Stimulated activated CD8-positive, alpha-beta memory T cell treated with anti-CD3 and anti-CD28 coated beads, Interleukin-4, amount 100 ng/mL, for 24 hours (primary cell): Measurements from ENCODE around the gene ADAMTSL4.
"Not testable (repeated sequence)": the region's sequence is repeated elsewhere in the genome, so short reads cannot be mapped to it uniquely, and the experiment has no call there.

Experiments
- DNase-seq: peaks from one replicate; pipeline ENCODE4 v3.0.0-alpha.2; 2020; ENCODE audit warnings: low read depth

The ADAMTSL4 gene

GRCh38 chr1:150555971-150556865 lies 7.0 kb downstream of the ADAMTSL4 start:
- DNase-seq, result no peak

DNA sequence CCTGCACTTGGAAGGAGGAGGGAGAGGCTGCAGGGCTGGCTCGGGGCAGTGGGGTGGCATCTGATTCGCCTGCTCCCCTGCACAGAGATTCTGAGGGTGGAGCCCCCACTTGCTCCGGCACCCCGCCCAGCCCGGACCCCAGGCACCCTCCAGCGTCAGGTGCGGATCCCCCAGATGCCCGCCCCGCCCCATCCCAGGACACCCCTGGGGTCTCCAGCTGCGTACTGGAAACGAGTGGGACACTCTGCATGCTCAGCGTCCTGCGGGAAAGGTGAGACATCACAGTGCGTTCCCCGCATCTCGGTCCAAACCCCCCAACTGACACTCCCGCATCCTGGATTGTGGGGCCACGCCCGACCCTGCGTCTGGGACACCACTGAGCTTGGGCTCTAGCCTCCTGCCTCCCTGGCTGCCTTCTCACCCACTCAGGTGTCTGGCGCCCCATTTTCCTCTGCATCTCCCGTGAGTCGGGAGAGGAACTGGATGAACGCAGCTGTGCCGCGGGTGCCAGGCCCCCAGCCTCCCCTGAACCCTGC lies 7.9 kb downstream of the ADAMTSL4 start:
- DNase-seq, result no peak

DNA sequence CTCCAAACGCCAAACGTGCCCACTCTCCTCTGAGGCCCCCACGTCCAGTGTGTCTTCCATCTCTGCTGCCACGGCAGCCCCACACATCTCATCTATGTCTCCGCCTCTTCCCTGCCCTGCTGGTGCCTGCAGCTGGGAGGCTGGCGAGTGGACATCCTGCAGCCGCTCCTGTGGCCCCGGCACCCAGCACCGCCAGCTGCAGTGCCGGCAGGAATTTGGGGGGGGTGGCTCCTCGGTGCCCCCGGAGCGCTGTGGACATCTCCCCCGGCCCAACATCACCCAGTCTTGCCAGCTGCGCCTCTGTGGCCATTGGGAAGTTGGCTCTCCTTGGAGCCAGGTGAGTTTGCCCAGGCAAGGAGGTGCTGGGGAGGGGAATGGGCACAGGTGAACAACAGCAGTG lies 8.6 kb downstream of the ADAMTSL4 start:
- DNase-seq, result no peak

DNA sequence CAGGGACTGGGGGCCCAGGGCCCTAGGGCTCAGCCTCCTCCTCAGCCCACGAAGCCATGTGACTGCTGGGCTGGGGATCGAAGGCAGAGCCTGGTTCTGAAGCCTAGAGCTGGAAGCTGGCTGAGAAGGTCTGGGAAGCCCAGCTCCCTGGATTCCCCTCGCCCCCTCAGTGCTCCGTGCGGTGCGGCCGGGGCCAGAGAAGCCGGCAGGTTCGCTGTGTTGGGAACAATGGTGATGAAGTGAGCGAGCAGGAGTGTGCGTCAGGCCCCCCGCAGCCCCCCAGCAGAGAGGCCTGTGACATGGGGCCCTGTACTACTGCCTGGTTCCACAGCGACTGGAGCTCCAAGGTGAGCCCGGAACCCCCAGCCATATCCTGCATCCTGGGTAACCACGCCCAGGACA lies 9.1 kb downstream of the ADAMTSL4 start:
- no peak for DNase-seq

DNA sequence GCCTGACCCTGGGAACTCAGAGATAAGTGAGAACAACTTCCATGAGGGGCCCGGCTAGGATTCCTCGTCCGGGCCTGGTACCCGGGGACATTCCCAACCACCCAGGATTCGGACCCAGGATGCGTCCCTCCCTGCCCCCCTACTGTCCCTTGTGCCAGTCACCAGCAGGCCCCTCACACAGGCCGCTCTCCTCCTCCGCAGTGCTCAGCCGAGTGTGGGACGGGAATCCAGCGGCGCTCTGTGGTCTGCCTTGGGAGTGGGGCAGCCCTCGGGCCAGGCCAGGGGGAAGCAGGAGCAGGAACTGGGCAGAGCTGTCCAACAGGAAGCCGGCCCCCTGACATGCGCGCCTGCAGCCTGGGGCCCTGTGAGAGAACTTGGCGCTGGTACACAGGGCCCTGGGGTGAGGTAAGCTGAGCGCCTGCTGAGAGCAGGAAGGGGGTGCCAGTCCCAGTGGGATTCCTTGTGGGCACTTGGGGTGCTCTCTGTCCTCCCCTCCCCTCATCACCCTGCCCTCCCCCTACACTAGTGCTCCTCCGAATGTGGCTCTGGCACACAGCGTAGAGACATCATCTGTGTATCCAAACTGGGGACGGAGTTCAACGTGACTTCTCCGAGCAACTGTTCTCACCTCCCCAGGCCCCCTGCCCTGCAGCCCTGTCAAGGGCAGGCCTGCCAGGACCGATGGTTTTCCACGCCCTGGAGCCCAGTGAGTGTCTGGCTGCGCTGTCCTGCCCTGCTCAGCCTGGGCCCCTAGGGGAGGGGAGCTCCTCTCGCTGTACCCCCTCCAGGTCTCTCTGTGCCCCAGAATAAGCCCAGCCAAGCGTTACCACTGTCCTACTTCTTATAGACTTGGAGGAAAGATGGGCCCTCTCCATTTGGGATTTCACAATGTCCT lies 9.8 kb downstream of the ADAMTSL4 start:
- no peak for DNase-seq

- DNase-seq, result no peak
Measured at GRCh38 chr1:150559656-150560010, 10.4 kb downstream of the ADAMTSL4 start.

DNA sequence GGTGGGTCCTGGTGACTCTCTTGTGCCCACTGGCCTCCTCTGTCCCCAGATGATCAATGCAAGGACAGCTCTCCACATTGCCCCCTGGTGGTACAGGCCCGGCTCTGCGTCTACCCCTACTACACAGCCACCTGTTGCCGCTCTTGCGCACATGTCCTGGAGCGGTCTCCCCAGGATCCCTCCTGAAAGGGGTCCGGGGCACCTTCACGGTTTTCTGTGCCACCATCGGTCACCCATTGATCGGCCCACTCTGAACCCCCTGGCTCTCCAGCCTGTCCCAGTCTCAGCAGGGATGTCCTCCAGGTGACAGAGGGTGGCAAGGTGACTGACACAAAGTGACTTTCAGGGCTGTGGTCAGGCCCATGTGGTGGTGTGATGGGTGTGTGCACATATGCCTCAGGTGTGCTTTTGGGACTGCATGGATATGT lies 10.8 kb downstream of the ADAMTSL4 start:
- peak; percentile 54 for DNase-seq

GRCh38 chr1:150560576-150561253 lies 11.5 kb downstream of the ADAMTSL4 start:
- DNase-seq, result peak; percentile 78

DNA sequence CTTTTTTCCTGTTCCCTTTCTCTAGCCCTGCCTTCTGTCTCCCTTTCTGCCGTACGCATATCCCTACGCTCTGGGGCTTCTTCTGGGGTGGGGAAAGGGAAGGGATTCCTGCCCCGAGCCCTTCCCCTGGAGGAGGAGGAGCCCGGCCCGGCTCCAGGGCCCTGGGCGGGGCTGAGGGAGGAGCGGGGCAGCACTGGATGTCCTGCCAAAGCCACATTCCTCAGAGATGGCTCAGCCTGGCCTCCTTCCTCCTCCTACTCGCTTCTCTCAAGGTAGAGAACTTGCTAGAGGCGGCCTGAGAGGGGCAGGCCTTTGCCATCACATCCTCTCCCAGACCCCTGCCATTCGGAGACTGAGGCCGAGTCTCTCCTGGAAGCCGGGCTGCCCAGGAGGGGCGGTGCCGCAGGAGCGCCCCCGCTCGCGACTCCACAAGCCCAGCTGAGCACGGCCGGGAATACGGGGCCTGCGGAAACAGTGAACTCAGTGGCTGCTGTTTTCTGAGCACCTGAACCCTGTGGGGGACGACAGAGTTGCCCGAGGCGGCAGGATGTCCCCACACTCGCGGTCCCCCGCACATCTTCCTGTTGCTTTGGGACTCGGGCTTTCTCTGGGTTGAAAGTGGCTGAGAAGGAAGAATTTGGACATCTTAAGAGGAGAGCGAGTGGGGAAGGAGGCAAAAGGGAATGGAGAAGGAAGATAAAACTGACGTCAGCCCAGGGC lies 12.2 kb downstream of the ADAMTSL4 start:
- DNase-seq, result peak; percentile 40

DNA sequence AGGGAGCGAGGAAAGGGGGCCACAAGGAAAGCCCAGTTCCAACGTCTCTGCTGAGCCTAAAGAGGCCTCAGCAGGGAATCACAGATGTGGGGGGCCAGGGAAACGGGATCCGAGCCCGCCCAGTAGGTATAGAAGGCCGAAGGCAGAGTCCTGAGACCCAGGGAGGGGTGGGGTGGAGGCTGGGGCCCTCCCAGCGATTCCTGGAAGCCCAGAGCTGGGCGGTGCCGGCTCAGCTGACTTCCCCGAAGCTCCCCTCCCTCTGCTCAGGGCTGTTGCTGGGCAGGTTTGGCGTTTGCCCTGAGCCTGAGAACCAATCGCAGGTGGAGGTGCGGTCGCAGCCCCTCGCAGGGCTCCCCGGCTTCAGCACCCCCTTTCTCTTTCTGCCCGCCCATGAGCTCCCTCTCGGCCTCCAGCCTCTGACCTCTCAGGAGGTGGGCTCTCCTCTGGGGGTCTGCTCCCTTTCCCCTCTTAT lies 12.8 kb downstream of the ADAMTSL4 start:
- peak; percentile 80 for DNase-seq

- DNase-seq, result peak; percentile 62
Measured at GRCh38 chr1:150562446-150563339, 13.5 kb downstream of the ADAMTSL4 start.

- no peak for DNase-seq
Measured at GRCh38 chr1:150563340-150564038, 14.3 kb downstream of the ADAMTSL4 start.

GRCh38 chr1:150564051-150564991 lies 15.1 kb downstream of the ADAMTSL4 start:
- DNase-seq, result no peak

DNA sequence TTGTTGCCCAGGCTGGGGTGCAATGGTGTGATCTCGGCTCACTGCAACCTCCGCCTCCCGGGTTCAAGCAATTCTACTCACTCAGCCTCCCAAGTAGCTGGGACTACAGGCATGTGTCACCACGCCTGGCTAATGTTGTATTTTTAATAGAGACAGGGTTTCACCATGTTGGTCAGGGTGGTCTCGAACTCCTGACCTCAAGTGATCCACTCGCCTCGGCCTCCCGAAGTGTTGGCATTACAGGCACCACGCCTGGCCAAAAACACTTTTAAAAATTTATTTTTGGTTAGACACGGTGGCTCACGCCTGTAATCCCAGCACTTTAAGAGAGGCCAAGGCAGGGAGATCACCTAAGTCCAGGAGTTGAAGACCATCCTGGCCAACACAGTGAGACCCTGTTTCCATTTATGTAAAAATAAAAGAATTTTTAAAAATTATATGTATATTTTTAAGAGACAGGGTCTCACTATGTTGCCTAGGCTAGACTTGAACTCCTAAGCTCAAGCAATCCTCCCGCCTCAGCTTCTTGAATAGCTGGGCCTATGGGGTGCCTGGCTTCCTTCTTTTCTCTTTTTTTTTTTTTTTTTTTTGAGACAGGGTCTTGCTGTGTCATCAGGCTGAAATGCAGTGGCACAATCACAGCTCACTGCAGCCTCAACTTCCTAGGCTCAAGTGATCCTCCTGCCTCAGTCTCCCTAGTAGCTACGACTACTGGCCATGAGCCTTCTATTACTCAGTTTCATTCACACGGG lies 16.2 kb downstream of the ADAMTSL4 start:
- DNase-seq, result not testable (repeated sequence)

DNA sequence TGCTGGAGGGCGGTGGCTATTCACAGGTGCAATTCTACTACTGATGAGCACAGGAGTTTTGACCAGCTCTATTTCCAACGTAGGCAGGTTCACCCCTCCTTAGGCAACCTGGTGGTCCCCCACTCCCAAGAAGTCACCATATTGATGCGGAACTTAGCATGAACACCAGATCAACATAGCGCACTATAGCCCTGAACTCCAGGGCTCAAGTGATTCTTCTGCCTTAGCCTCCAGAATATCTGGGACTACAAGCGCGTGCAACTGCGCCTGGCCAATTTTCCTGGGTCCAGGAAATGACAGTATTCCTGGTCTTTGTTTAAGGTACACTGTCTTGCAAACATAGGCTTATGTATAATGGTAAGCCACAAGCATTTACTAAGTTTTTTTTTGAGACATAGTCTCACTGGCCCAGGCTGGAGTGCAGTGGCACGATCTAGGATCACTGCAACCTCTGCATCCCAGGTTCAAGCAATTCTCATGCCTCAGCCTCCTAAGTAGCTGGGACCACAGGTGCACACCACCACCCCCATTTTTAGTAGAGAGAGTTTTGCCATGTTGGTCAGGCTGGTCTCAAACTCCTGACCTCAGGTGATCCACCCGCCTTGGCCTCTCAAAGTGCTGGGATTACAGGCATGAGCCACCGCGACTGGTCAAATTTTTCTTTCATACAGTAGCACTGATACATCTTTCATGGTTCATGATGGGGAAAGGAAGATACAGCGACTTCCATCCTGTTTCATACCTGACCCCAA lies 17.6 kb downstream of the ADAMTSL4 start:
- DNase-seq, result no peak

DNA sequence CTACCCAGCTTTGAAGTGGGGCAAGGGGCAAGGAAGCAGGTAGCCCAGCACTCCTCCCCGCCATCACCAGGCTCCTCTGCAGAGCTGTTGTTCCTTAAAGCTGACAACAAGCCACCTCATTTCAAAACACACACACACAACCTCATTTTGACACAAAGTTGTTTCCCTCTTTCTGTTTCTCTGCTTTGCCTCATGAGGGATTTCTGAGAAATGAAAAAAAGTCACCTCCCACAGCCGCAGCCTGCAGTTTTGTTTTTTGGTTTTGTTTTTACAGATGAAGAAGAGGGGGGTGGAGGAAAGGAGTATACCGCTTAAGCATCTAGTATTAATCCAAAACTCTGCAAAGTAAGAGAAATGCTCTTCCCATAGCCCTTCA lies 18.1 kb downstream of the ADAMTSL4 start:
- DNase-seq, result no peak
